OCI-LY7 (cell line): ENCODE results near the gene ABI3. TPM values are rescaled to one million over a fixed set of nuclear protein-coding genes. Genes with fewer than 3 reads are reported as not detected.

Experiments
- BruUV-seq: library from RNA; stranded (reverse); fragments of 400-500 nt; replicated peaks from 2 replicates; lab custom pipeline; 2021; lab: Mats Ljungman, UMichigan
- CTCF ChIA-PET: fragments of 300-600 bp; sonication (Branson Sonifier 250); formaldehyde crosslinking; loops from one replicate; lab custom pipeline; 2022; ENCODE audit warnings: antibody characterized with exemption; ENCODE audit not compliant: unreplicated experiment; lab: Charles Lee
- POLR2A ChIA-PET: fragments of 300-600 bp; sonication (Branson Sonifier 250); formaldehyde crosslinking; loops from one replicate; lab custom pipeline; 2022; ENCODE audit warnings: antibody characterized with exemption; lab: Charles Lee
- DNase-seq: peaks from one replicate; pipeline ENCODE4 v3.0.0-alpha.2; 2015; ENCODE audit warnings: low spot score
- H2AFZ ChIP-seq: fragments of 200-600 bp; sonication (generic), shearing (Covaris generic); 2 replicates; pipeline ENCODE4 v1.6.1; 2014; ENCODE audit warnings: mild to moderate bottlenecking, antibody characterized with exemption, low read length, moderate library complexity
- H3K27ac ChIP-seq: fragments of 200-600 bp; sonication (generic); 2 replicates; pipeline ENCODE4 v1.5.1; 2014; ENCODE audit warnings: mixed run types, low read depth, mild to moderate bottlenecking, moderate library complexity, low read length, inconsistent platforms; ENCODE audit not compliant: poor library complexity, severe bottlenecking
- H3K36me3 ChIP-seq: fragments of 200-600 bp; sonication (generic); 2 replicates; pipeline ENCODE4 v1.6.1; 2014; ENCODE audit warnings: mild to moderate bottlenecking, antibody characterized with exemption, low read length, moderate library complexity, mixed read lengths; ENCODE audit not compliant: insufficient read depth
- H3K4me1 ChIP-seq: fragments of 200-600 bp; sonication (generic); 2 replicates; pipeline ENCODE4 v1.5.1; 2014; ENCODE audit warnings: mild to moderate bottlenecking, low read length; ENCODE audit not compliant: insufficient read depth, poor library complexity, severe bottlenecking
- H3K4me2 ChIP-seq: fragments of 200-600 bp; sonication (generic); 2 replicates; pipeline ENCODE4 v1.6.1; 2014; ENCODE audit warnings: mild to moderate bottlenecking, low read length
- H3K4me3 ChIP-seq: fragments of 200-600 bp; sonication (generic); 2 replicates; pipeline ENCODE4 v1.5.1; 2014; ENCODE audit warnings: mild to moderate bottlenecking, low read depth, low read length; ENCODE audit not compliant: poor library complexity, severe bottlenecking
- H3K79me2 ChIP-seq: fragments of 200-600 bp; sonication (generic); 2 replicates; pipeline ENCODE4 v1.6.1; 2016; ENCODE audit warnings: low read depth, mild to moderate bottlenecking, low read length, moderate library complexity, mixed read lengths; ENCODE audit not compliant: insufficient read depth
- H3K9me2 ChIP-seq: fragments of 200-600 bp; sonication (generic); 2 replicates; pipeline ENCODE4 v1.6.1; 2016; ENCODE audit warnings: mild to moderate bottlenecking, low read length, mixed read lengths; ENCODE audit not compliant: insufficient read depth
- H3K9me3 ChIP-seq: fragments of 200-600 bp; sonication (generic); 2 replicates; pipeline ENCODE4 v1.6.1; 2014; ENCODE audit warnings: mild to moderate bottlenecking, mixed run types, low read length, mixed read lengths
- H4K20me1 ChIP-seq: fragments of 200-600 bp; sonication (generic); 2 replicates; pipeline ENCODE4 v1.6.1; 2014; ENCODE audit warnings: mild to moderate bottlenecking, antibody characterized with exemption, low read length, moderate library complexity, mixed read lengths; ENCODE audit not compliant: insufficient read depth
- CTCF ChIP-seq: fragments of 200-600 bp; sonication (generic); conservative IDR thresholded peaks from 2 replicates; pipeline ENCODE4 v1.5.1; 2014; ENCODE audit warnings: mild to moderate bottlenecking, antibody characterized with exemption, low read length, moderate library complexity, mixed read lengths
- EZH2phosphoT487 ChIP-seq: fragments of 200-600 bp; sonication (generic); IDR thresholded peaks from 2 replicates; pipeline ENCODE4 v1.6.1; 2018; ENCODE audit warnings: low read depth, borderline replicate concordance, mild to moderate bottlenecking, mixed run types, antibody characterized with exemption, low read length, moderate library complexity, mixed read lengths
- intact Hi-C: fragments of 100-400 bp; cut with micrococcal nuclease; formaldehyde crosslinking; loops from one replicate; pipeline ENCODE4 v1.10.0; 2022; ENCODE audit not compliant: unreplicated experiment
- total RNA-seq, 2 experiments: library from RNA; depleted of rRNA in 1 of 2; stranded (reverse); fragments of >200 nt in 1 of 2; shearing (Covaris generic) in 1 of 2; gene quantifications; 2 replicates each; pipeline ENCODE4 v1.2.3, GENCODE V29; 2014 to 2022

ABI3 gene
- total RNA-seq, 2 experiments from 2014 or later = 24.0 to 29.5 TPM

DNA sequence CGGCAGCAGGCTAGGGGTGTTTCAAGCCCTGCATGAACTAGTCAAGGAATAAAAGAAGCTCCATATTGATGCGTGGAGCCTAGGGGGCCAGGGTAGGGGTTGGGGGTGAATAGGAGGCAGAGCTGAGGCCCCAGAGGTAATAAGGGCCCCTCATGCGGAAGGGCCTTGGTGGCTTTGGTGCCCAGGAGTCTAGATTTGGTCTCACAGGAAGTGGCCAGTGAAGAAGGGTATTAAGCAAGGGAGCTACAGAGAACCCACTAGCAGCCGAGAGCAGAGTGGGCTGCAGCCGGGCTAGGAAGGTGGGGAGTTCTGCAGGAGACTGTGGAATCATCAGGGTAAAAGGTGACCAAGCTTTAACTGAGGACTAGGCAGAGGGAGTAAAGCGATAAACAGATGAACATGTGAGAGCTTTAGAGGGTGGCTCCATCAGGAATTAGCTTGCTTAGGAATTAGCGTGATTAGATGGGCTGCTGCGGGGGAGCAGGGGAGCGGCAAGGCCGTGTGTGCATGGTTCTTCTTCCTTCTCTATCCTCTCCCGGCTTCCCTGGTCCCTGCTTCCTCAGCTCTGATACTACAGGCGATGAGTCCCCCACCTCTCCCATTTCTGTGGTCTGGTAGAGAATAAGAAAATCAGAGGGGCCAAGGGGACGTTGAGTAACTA, 10.0 kb upstream of the ABI3 start:
- no peaks in the 10 kb centered on the region for H4K20me1 ChIP-seq
- TF ChIP-seq CTCF = no peak
- no peak for TF ChIP-seq EZH2phosphoT487
- POLR2A ChIA-PET = interaction anchor here (1.1 to 3.4 kb wide), 4 partner anchors 8 to 16 kb away, joined by 3 to 14 read pairs (median 4); partner anchors contain the start of genes ABI3 and GNGT2
- H3K36me3 ChIP-seq = no peaks in the 10 kb centered on the region
- H3K9me3 ChIP-seq = no peaks in the 10 kb centered on the region
- H3K4me1 ChIP-seq = no peaks in the 10 kb centered on the region
- H3K4me2 ChIP-seq = no peak overlapping the region
- BruUV-seq = no TSS peak
- H2AFZ ChIP-seq = no peak overlapping the region
- DNase-seq = no peak
- intact Hi-C loops = no loop called here
- H3K4me3 ChIP-seq = no peak overlapping the region
- no peaks in the 10 kb centered on the region for H3K79me2 ChIP-seq
- CTCF ChIA-PET = no interaction called here
- no peaks in the 10 kb centered on the region for H3K9me2 ChIP-seq
- H3K27ac ChIP-seq = no peak overlapping the region

- CTCF ChIA-PET = no interaction called here
- Histone ChIP-seq H3K36me3 (no peaks in the 10 kb centered on the region), H2AFZ (no peak overlapping the region), H3K9me3 (no peaks in the 10 kb centered on the region), H4K20me1 (no peaks in the 10 kb centered on the region), H3K4me2 (no peak overlapping the region), H3K9me2 (no peaks in the 10 kb centered on the region), H3K27ac (no peak overlapping the region), H3K79me2 (no peaks in the 10 kb centered on the region), H3K4me3 (no peak overlapping the region), H3K4me1 (no peaks in the 10 kb centered on the region)
- no TSS peak for BruUV-seq
- DNase-seq = no peak
- intact Hi-C loops = no loop called here
- TF ChIP-seq EZH2phosphoT487 = no peak
- POLR2A ChIA-PET = interaction anchor here (0.9 to 1.7 kb wide), 2 partner anchors 9 to 11 kb away, joined by 3 to 4 read pairs; no protein-coding TSS in a partner anchor
These were observed 9.0 kb upstream of the ABI3 start for GRCh38 chr17:49201481-49201927.

- H3K4me1 ChIP-seq = peaks cover 4% of the 10 kb centered on the region
- POLR2A ChIA-PET = no interaction called here
- no peaks in the 10 kb centered on the region for H4K20me1 ChIP-seq
- no peak overlapping the region for H3K4me3 ChIP-seq
- H3K9me2 ChIP-seq = no peaks in the 10 kb centered on the region
- H3K36me3 ChIP-seq = no peaks in the 10 kb centered on the region
- TF ChIP-seq EZH2phosphoT487 (no peak), CTCF (no peak)
- H3K27ac ChIP-seq = no peak overlapping the region
- H3K79me2 ChIP-seq = no peaks in the 10 kb centered on the region
- no peaks in the 10 kb centered on the region for H3K9me3 ChIP-seq
- CTCF ChIA-PET = no interaction called here
- no peak overlapping the region for H2AFZ ChIP-seq
- H3K4me2 ChIP-seq = no peak overlapping the region
- intact Hi-C loops = no loop called here
- BruUV-seq = no TSS peak
- no peak for DNase-seq
These were observed 6.7 kb upstream of the ABI3 start for GRCh38 chr17:49203796-49204195.
